SK-N-SH treated with all-trans-retinoic acid at 6 μM for 48 hours (cell line): Measurements from ENCODE around the gene FRMD3.

ENCODE experiments used
- ARNTL ChIP-seq: fragments of 450-650 bp; formaldehyde crosslinking; IDR thresholded peaks from 2 replicates; pipeline ENCODE4 v1.5.0; 2020; ENCODE audit warnings: low read depth, mild to moderate bottlenecking, moderate library complexity, borderline replicate concordance
- CSDC2 ChIP-seq: fragments of 250-450 bp; sonication (Bioruptor Pico); IDR thresholded peaks from 2 replicates; pipeline ENCODE4 v1.5.0; 2020; ENCODE audit warnings: mild to moderate bottlenecking, moderate library complexity
- ESRRG ChIP-seq: fragments of 250-450 bp; sonication (Bioruptor Pico); IDR thresholded peaks from 2 replicates; pipeline ENCODE4 v1.6.1; 2021; ENCODE audit warnings: mild to moderate bottlenecking
- PPARA ChIP-seq: fragments of 250-450 bp; sonication (Bioruptor Pico); IDR thresholded peaks from 2 replicates; pipeline ENCODE4 v1.5.0; 2020; ENCODE audit warnings: mild to moderate bottlenecking, borderline replicate concordance
- RARB ChIP-seq: fragments of 250-450 bp; sonication (Bioruptor Pico); IDR thresholded peaks from 2 replicates; pipeline ENCODE4 v1.8.0; 2021; ENCODE audit warnings: mild to moderate bottlenecking, moderate library complexity
- TCF4 ChIP-seq: fragments of 250-450 bp; sonication (Bioruptor Pico); IDR thresholded peaks from 2 replicates; pipeline ENCODE4 v1.8.0; 2021; ENCODE audit warnings: mild to moderate bottlenecking, moderate library complexity, borderline replicate concordance
- ZFP30 ChIP-seq: fragments of 450-650 bp; formaldehyde crosslinking; IDR thresholded peaks from 2 replicates; pipeline ENCODE4 v1.5.0; 2022; ENCODE audit warnings: mild to moderate bottlenecking, moderate library complexity
- ZNF565 ChIP-seq: fragments of 450-650 bp; formaldehyde crosslinking; conservative IDR thresholded peaks from 2 replicates; pipeline ENCODE4 v1.5.0; 2020; ENCODE audit warnings: low read depth, mild to moderate bottlenecking, moderate library complexity
- ZNF8 ChIP-seq: fragments of 450-650 bp; formaldehyde crosslinking; IDR thresholded peaks from 2 replicates; pipeline ENCODE4 v1.5.0; 2020; ENCODE audit warnings: mild to moderate bottlenecking, moderate library complexity
- TF ChIP-seq, protein P1 (sequence below): fragments of 250-450 bp; sonication (Bioruptor Pico); IDR thresholded peaks from 2 replicates; pipeline ENCODE4 v1.8.0; 2020; ENCODE audit warnings: mild to moderate bottlenecking, moderate library complexity, borderline replicate concordance
- TF ChIP-seq, protein P2 (sequence below): fragments of 250-450 bp; sonication (Bioruptor Pico); IDR thresholded peaks from 2 replicates; pipeline ENCODE4 v1.5.1; 2020; ENCODE audit warnings: low read depth, mild to moderate bottlenecking, moderate library complexity

DNA sequence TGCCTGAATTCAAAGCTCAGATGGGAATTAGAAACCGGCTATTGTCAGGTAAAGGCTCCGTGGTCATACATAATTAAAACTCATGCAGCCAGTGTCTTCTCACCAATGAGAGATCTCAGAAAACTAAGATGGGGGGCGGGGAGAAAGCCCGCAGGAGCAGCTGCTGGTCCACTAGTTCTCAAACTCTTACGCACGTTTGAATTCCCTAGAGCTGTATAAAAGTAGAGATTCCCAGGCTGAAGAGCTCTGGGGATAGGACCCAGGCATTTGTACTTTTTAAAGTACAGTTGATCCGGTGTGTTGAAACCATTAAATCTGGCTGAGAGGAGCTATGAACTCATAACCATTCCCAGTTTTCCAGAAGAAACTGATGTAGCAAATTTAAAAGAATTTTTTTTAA lies 68.5 kb downstream of the FRMD3 start:
- TF ChIP-seq RARB = no peak
- no peak for TF ChIP-seq ARNTL (CRISPR knock-in tag)
- no peak for TF ChIP-seq ZNF8 (CRISPR knock-in tag)
- TF ChIP-seq, protein P1, sequence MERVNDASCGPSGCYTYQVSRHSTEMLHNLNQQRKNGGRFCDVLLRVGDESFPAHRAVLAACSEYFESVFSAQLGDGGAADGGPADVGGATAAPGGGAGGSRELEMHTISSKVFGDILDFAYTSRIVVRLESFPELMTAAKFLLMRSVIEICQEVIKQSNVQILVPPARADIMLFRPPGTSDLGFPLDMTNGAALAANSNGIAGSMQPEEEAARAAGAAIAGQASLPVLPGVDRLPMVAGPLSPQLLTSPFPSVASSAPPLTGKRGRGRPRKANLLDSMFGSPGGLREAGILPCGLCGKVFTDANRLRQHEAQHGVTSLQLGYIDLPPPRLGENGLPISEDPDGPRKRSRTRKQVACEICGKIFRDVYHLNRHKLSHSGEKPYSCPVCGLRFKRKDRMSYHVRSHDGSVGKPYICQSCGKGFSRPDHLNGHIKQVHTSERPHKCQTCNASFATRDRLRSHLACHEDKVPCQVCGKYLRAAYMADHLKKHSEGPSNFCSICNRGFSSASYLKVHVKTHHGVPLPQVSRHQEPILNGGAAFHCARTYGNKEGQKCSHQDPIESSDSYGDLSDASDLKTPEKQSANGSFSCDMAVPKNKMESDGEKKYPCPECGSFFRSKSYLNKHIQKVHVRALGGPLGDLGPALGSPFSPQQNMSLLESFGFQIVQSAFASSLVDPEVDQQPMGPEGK (CRISPR knock-in tag) = no peak
- TF ChIP-seq TCF4 = no peak
- TF ChIP-seq ZNF565 (CRISPR knock-in tag) = no peak
- TF ChIP-seq PPARA (CRISPR knock-in tag) = no peak
- TF ChIP-seq ZFP30 (CRISPR knock-in tag) = no peak
- TF ChIP-seq, protein P2, sequence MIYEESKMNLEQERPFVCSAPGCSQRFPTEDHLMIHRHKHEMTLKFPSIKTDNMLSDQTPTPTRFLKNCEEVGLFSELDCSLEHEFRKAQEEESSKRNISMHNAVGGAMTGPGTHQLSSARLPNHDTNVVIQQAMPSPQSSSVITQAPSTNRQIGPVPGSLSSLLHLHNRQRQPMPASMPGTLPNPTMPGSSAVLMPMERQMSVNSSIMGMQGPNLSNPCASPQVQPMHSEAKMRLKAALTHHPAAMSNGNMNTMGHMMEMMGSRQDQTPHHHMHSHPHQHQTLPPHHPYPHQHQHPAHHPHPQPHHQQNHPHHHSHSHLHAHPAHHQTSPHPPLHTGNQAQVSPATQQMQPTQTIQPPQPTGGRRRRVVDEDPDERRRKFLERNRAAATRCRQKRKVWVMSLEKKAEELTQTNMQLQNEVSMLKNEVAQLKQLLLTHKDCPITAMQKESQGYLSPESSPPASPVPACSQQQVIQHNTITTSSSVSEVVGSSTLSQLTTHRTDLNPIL (CRISPR knock-in tag) = no peak
- TF ChIP-seq CSDC2 = no peak
- TF ChIP-seq ESRRG (CRISPR knock-in tag) = no peak
